ENCODE measurements around the gene ASMT. TPM values are rescaled to one million over a fixed set of nuclear protein-coding genes. Genes with fewer than 3 reads are reported as not detected.
"Not testable (repeated sequence)": the region's sequence is repeated elsewhere in the genome, so short reads cannot be mapped to it uniquely, and the experiment has no call there.

Gene ASMT
- total RNA-seq, 2 donors from 2014 or later: 0.21 to 0.70 TPM

- Mint-ChIP-seq H3K4me3 (no peak overlapping the region), H3K27ac (peak overlapping the region; percentile 27), H3K36me3 (ENCODE audit: insufficient read depth in 2 of 2) (peaks cover 12 to 27% of the 10 kb centered on the region in 2 donors), H3K27me3 (ENCODE audit: low read depth) (no peaks in the 10 kb centered on the region), H3K9me3 (no peaks in the 10 kb centered on the region), H3K4me1 (ENCODE audit: low read depth) (no peaks in the 10 kb centered on the region)
- ATAC-seq (replicated peaks in 1 of 2) (no peak), DNase-seq (no peak)
Measured at GRCh38 chrX:1601051-1601767, 13.7 kb upstream of the ASMT start.

DNA sequence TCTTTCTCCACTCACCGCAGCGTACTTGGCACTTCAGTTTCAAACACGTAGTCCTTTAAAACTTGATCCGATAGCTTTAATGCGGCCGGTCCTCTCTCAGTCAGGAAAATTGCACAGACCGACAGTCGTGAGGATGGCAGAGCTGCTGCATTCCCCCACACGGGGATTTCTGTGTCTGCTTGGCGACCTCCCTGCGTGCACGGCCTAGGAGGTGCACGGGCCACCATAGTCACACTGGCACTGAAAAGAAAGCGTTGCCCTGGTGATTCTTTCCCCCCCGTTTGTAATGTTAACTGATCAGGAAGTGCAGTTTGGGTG, 13.1 kb upstream of the ASMT start:
- ATAC-seq (replicated peaks in 1 of 2) (no peak), DNase-seq (no peak)
- no peaks in the 10 kb centered on the region for H3K9me3 Mint-ChIP-seq
- no peaks in the 10 kb centered on the region for H3K27me3 Mint-ChIP-seq (ENCODE audit: low read depth)
- H3K4me3 Mint-ChIP-seq: no peak overlapping the region
- peak overlapping the region; percentile 27 for H3K27ac Mint-ChIP-seq
- H3K36me3 Mint-ChIP-seq (ENCODE audit: insufficient read depth in 2 of 2): peaks cover 12 to 27% of the 10 kb centered on the region in 2 donors
- no peaks in the 10 kb centered on the region for H3K4me1 Mint-ChIP-seq (ENCODE audit: low read depth)

DNA sequence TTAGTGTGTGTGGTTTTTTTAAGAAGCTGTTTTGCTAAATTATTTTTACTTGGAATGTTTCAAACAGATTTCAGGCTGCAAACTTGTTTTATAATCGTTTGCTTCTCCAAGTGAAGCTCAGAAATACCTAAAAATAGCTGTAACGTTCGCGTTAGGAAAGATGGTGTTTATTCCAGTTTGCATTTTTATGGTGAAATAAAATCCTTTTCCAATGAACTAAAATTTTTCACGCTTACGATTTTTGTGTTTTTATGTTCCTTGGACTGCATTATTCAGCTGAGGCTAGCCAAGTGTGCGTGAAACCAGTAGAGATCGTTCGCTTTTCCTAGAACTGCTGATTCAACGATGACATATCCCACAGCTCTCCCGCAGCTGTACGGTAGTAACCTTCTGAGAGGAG, 12.6 kb upstream of the ASMT start:
- H3K36me3 Mint-ChIP-seq (ENCODE audit: insufficient read depth in 2 of 2): peaks cover 10 to 23% of the 10 kb centered on the region in 2 donors

GRCh38 chrX:1606496-1606895, 8.4 kb upstream of the ASMT start:
- H3K4me3 Mint-ChIP-seq: no peak overlapping the region
- no peak overlapping the region for H3K27ac Mint-ChIP-seq
- no peak for ATAC-seq (replicated peaks in 1 of 2)
- H3K9me3 Mint-ChIP-seq: no peaks in the 10 kb centered on the region
- DNase-seq: no peak
- H3K4me1 Mint-ChIP-seq (ENCODE audit: low read depth): no peaks in the 10 kb centered on the region
- H3K27me3 Mint-ChIP-seq (ENCODE audit: low read depth): no peaks in the 10 kb centered on the region
- H3K36me3 Mint-ChIP-seq (ENCODE audit: insufficient read depth in 2 of 2): peaks cover 7 to 10% of the 10 kb centered on the region in 2 donors

More for the DNA sequence above, 12.6 kb upstream of the ASMT start:
- no peak for ATAC-seq (replicated peaks in 1 of 2)
- Mint-ChIP-seq H3K27ac (no peak overlapping the region), H3K27me3 (ENCODE audit: low read depth) (no peaks in the 10 kb centered on the region), H3K4me1 (ENCODE audit: low read depth) (no peaks in the 10 kb centered on the region), H3K9me3 (no peaks in the 10 kb centered on the region), H3K4me3 (no peak overlapping the region)
- no peak for DNase-seq

- Mint-ChIP-seq H3K9me3 (no peaks in the 10 kb centered on the region), H3K27ac (no peak overlapping the region), H3K4me1 (ENCODE audit: low read depth) (no peaks in the 10 kb centered on the region), H3K4me3 (no peak overlapping the region), H3K27me3 (ENCODE audit: low read depth) (no peaks in the 10 kb centered on the region), H3K36me3 (ENCODE audit: insufficient read depth in 2 of 2) (no peaks in the 10 kb centered on the region)
- ATAC-seq (replicated peaks in 1 of 2) (peak; percentile 25 to 38), DNase-seq (no peak)
Measured at GRCh38 chrX:1609311-1609710, 5.5 kb upstream of the ASMT start.

GRCh38 chrX:1609762-1610161, 5.1 kb upstream of the ASMT start:
- Mint-ChIP-seq H3K4me3 (no peak overlapping the region), H3K27ac (no peak overlapping the region)

DNA sequence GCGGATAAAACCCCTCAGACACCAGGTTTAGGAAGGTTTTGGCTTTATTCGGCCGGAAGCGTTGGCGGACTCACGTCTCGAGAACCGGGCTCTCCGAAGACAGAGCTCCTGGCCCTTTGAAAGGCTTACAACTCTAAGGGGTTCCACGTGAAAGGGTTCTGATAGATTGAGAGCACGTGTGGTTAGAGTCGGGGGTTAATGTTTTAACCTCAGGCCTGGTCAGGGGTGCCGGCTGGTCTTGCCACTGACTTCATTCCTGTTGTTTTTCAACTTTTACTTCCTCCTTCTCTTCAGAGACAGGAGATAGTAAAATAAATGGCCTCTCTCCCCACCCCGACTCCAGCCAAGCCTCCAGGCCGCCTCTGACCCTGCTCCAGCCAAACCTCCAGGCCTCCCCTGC, 4.7 kb upstream of the ASMT start:
- Mint-ChIP-seq H3K4me3 (no peak overlapping the region), H3K36me3 (ENCODE audit: insufficient read depth in 2 of 2) (no peaks in the 10 kb centered on the region), H3K27me3 (ENCODE audit: low read depth) (no peaks in the 10 kb centered on the region), H3K27ac (peak overlapping the region; percentile 46), H3K4me1 (ENCODE audit: low read depth) (no peaks in the 10 kb centered on the region), H3K9me3 (no peaks in the 10 kb centered on the region)
- DNase-seq: no peak
- ATAC-seq (replicated peaks in 1 of 2): no peak

More at GRCh38 chrX:1609762-1610161, 5.1 kb upstream of the ASMT start:
- no peaks in the 10 kb centered on the region for H3K36me3 Mint-ChIP-seq (ENCODE audit: insufficient read depth in 2 of 2)
- no peak for DNase-seq
- peak in 1 of 2 donors; percentile 32 for ATAC-seq (replicated peaks in 1 of 2)
- H3K9me3 Mint-ChIP-seq: no peaks in the 10 kb centered on the region
- H3K4me1 Mint-ChIP-seq (ENCODE audit: low read depth): no peaks in the 10 kb centered on the region
- H3K27me3 Mint-ChIP-seq (ENCODE audit: low read depth): no peaks in the 10 kb centered on the region

DNA sequence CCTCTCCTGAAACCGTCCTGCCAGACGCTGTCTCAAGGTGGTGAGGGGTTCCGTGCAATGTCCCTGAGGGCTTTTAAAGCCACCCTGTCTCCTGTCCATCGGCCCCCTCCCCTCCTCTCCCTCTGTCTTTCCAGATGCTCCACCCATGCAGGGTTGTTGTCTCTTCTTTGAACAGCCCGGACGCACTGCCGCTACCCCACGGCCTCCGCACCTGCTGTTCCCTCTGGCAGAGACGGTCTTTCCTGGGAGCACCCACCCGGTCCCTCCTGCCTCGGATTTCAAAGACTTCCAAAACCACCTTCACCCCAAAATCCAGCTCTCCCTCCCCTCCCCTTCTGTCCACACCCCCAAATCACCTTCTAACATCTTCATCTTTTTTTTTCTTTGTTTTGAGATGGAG, 4.1 kb upstream of the ASMT start:
- H3K4me3 Mint-ChIP-seq: no peak overlapping the region
- no peaks in the 10 kb centered on the region for H3K9me3 Mint-ChIP-seq
- H3K36me3 Mint-ChIP-seq (ENCODE audit: insufficient read depth in 2 of 2): no peaks in the 10 kb centered on the region
- DNase-seq (no peak), ATAC-seq (replicated peaks in 1 of 2) (no peak)
- no peaks in the 10 kb centered on the region for H3K4me1 Mint-ChIP-seq (ENCODE audit: low read depth)
- H3K27ac Mint-ChIP-seq: no peak overlapping the region
- no peaks in the 10 kb centered on the region for H3K27me3 Mint-ChIP-seq (ENCODE audit: low read depth)

DNA sequence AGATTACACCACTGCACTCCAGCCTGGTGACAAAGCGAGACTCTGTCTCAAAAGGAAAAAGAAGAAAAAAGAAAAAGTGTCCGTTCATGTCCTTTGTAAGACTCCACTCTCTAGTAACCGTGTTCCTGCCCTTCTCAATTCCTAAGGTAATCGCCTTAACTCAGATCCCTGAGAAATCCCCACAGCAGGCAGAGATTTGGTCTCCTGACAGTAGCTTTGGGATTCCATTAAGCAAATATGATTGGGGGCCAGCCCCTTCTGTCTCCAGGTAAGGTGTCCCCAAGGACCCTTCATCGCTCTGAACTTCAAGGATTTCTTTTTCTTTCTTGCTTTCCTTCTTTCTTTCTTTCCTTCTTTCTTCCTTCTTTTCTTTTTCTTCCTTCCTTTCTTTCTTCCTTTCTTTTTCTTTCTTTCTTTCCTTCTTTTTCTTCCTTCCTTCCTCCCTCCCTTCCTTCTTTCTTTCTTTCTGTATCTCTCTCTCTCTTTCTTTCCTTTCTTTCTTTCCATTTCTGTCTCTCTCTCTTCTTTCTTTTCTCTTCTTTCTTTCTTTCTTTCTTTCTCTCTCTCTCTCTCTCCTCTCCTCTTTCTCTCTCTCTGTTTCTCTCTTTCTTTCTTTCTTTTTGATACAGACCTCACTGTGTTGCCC, 2.1 kb upstream of the ASMT start:
- no peaks in the 10 kb centered on the region for H3K4me1 Mint-ChIP-seq (ENCODE audit: low read depth)
- H3K4me3 Mint-ChIP-seq: no peak overlapping the region
- H3K9me3 Mint-ChIP-seq: no peaks in the 10 kb centered on the region
- ATAC-seq (replicated peaks in 1 of 2) (no peak), DNase-seq (no peak)
- no peak overlapping the region for H3K27ac Mint-ChIP-seq
- no peaks in the 10 kb centered on the region for H3K27me3 Mint-ChIP-seq (ENCODE audit: low read depth)
- no peaks in the 10 kb centered on the region for H3K36me3 Mint-ChIP-seq (ENCODE audit: insufficient read depth in 2 of 2)

GRCh38 chrX:1618689-1619088, 3.8 kb downstream of the ASMT start:
- ATAC-seq (replicated peaks in 1 of 2): no peak
- H3K4me1 Mint-ChIP-seq (ENCODE audit: low read depth): peaks cover 14% of the 10 kb centered on the region
- DNase-seq: no peak
- no peak overlapping the region for H3K4me3 Mint-ChIP-seq
- H3K36me3 Mint-ChIP-seq (ENCODE audit: insufficient read depth in 2 of 2): no peaks in the 10 kb centered on the region
- no peaks in the 10 kb centered on the region for H3K9me3 Mint-ChIP-seq
- no peak overlapping the region for H3K27ac Mint-ChIP-seq
- no peaks in the 10 kb centered on the region for H3K27me3 Mint-ChIP-seq (ENCODE audit: low read depth)

DNA sequence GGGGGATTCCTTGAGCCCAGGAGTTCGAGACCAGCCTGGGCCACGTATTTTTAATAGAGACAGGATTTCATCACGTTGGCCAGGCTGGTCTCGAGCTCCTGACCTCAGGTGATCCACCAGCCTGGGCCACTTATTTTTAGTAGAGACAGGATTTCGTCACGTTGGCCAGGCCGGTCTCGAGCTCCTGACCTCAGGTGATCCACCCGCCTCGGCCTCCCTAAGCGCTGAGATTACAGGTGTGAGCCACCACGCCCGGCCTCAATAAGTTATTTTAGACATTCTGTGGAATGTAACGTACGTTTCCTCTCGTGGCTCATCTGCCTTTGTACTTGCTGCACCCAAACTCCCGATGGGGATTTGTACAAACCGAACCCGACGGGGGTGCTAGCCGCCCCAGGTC, 8.8 kb downstream of the ASMT start:
- no peaks in the 10 kb centered on the region for H3K36me3 Mint-ChIP-seq (ENCODE audit: insufficient read depth in 2 of 2)
- ATAC-seq (replicated peaks in 1 of 2) (no peak), DNase-seq (no peak)
- H3K27me3 Mint-ChIP-seq (ENCODE audit: low read depth): no peaks in the 10 kb centered on the region
- no peak overlapping the region for H3K27ac Mint-ChIP-seq
- H3K4me1 Mint-ChIP-seq (ENCODE audit: low read depth): peaks cover 32% of the 10 kb centered on the region
- H3K4me3 Mint-ChIP-seq: peak overlapping the region in 1 of 2 donors; percentile 68
- H3K9me3 Mint-ChIP-seq: no peaks in the 10 kb centered on the region

DNA sequence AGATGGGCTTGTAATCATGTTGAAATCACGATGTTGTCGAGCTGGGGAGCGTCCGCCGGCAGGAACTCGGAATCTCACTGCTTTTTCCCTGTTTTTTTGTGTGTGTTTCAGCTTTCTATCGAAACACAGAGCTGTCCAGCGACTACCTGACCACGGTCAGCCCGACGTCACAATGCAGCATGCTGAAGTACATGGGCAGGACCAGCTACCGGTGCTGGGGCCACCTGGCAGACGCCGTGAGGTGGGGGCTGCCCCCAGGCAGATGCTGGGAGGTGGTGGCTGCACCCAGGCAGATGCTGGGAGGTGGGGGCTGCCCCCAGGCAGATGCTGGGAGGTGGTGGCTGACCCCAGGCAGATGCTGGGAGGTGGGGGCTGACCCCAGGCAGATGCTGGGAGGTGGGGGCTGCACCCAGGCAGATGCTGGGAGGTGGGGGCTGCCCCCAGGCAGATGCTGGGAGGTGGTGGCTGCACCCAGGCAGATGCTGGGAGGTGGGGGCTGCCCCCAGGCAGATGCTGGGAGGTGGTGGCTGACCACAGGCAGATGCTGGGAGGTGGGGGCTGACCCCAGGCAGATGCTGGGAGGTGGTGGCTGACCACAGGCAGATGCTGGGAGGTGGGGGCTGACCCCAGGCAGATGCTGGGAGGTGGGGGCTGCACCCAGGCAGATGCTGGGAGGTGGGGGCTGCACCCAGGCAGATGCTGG, 9.4 kb downstream of the ASMT start:
- Mint-ChIP-seq H3K4me1 (ENCODE audit: low read depth) (peaks cover 32% of the 10 kb centered on the region), H3K4me3 (peak overlapping the region in 1 of 2 donors; percentile 68)
- not testable (repeated sequence) for H3K36me3 Mint-ChIP-seq (ENCODE audit: insufficient read depth in 2 of 2); H3K9me3 Mint-ChIP-seq; H3K27me3 Mint-ChIP-seq (ENCODE audit: low read depth); H3K27ac Mint-ChIP-seq
- DNase-seq (peak in 1 of 2 donors; percentile 36), ATAC-seq (replicated peaks in 1 of 2) (peak in 1 of 2 donors; percentile 53)

GRCh38 chrX:1624861-1625215, 10.0 kb downstream of the ASMT start:
- not testable (repeated sequence) for H3K36me3 Mint-ChIP-seq (ENCODE audit: insufficient read depth in 2 of 2); H3K9me3 Mint-ChIP-seq; H3K27me3 Mint-ChIP-seq (ENCODE audit: low read depth); DNase-seq; H3K27ac Mint-ChIP-seq; ATAC-seq (replicated peaks in 1 of 2)
- H3K4me3 Mint-ChIP-seq: peak overlapping the region in 1 of 2 donors; percentile 44
- H3K4me1 Mint-ChIP-seq (ENCODE audit: low read depth): peaks cover 32% of the 10 kb centered on the region

All from activated T-cell treated with anti-CD3 and anti-CD28 coated beads, Interleukin-2, amount 50 U/mL, for 72 hours (primary cell).